Measurements from ENCODE around the gene SAP130.
"Not testable (repeated sequence)": the region's sequence is repeated elsewhere in the genome, so short reads cannot be mapped to it uniquely, and the experiment has no call there.

Gene SAP130

GRCh38 chr2:127927384-127927783 is 100.5 kb downstream of the SAP130 start:
- no peak overlapping the region for H3K9ac ChIP-seq (ENCODE audit: low read length in 2 of 2)
- peaks cover 0 to 2% of the 10 kb centered on the region in 2 donors for H3K27me3 ChIP-seq (ENCODE audit: control insufficient read depth in 1 of 2, insufficient read depth in 2 of 2, low read length in 2 of 2)
- H3K27ac ChIP-seq (ENCODE audit: low read length), result no peak overlapping the region
- no peaks in the 10 kb centered on the region for H3K36me3 ChIP-seq (ENCODE audit: control insufficient read depth in 2 of 2, insufficient read depth in 2 of 2, low read length in 2 of 2)
- H3K4me3 ChIP-seq (ENCODE audit: low read length in 2 of 2), result no peak overlapping the region
- no peaks in the 10 kb centered on the region for H3K4me1 ChIP-seq (ENCODE audit: control insufficient read depth, insufficient read depth, low read length)
- H3K9me3 ChIP-seq (ENCODE audit: control insufficient read depth in 2 of 2, low read length in 2 of 2), result no peaks in the 10 kb centered on the region

- no peak overlapping the region for H3K27ac ChIP-seq (ENCODE audit: low read length)
- no peaks in the 10 kb centered on the region for H3K4me1 ChIP-seq (ENCODE audit: control insufficient read depth, insufficient read depth, low read length)
- H3K36me3 ChIP-seq (ENCODE audit: control insufficient read depth in 2 of 2, insufficient read depth in 2 of 2, low read length in 2 of 2), result no peaks in the 10 kb centered on the region
- H3K27me3 ChIP-seq (ENCODE audit: control insufficient read depth in 1 of 2, insufficient read depth in 2 of 2, low read length in 2 of 2), result no peaks in the 10 kb centered on the region
- no peak overlapping the region for H3K9ac ChIP-seq (ENCODE audit: low read length in 2 of 2)
- H3K9me3 ChIP-seq (ENCODE audit: control insufficient read depth in 2 of 2, low read length in 2 of 2), result no peaks in the 10 kb centered on the region
- no peak overlapping the region for H3K4me3 ChIP-seq (ENCODE audit: low read length in 2 of 2)
Measured at GRCh38 chr2:127917916-127918315, 109.9 kb downstream of the SAP130 start.

GRCh38 chr2:127913808-127914457 is 113.9 kb downstream of the SAP130 start:
- Histone ChIP-seq H3K36me3 (ENCODE audit: control insufficient read depth in 2 of 2, insufficient read depth in 2 of 2, low read length in 2 of 2) (no peaks in the 10 kb centered on the region), H3K4me1 (ENCODE audit: control insufficient read depth, insufficient read depth, low read length) (no peaks in the 10 kb centered on the region), H3K4me3 (ENCODE audit: low read length in 2 of 2) (no peak overlapping the region), H3K9me3 (ENCODE audit: control insufficient read depth in 2 of 2, low read length in 2 of 2) (no peaks in the 10 kb centered on the region), H3K27me3 (ENCODE audit: control insufficient read depth in 1 of 2, insufficient read depth in 2 of 2, low read length in 2 of 2) (no peaks in the 10 kb centered on the region), H3K9ac (ENCODE audit: low read length in 2 of 2) (no peak overlapping the region), H3K27ac (ENCODE audit: low read length) (no peak overlapping the region)

- Histone ChIP-seq H3K9me3 (ENCODE audit: control insufficient read depth in 2 of 2, low read length in 2 of 2) (no peaks in the 10 kb centered on the region), H3K4me1 (ENCODE audit: control insufficient read depth, insufficient read depth, low read length) (no peaks in the 10 kb centered on the region), H3K4me3 (ENCODE audit: low read length in 2 of 2) (no peak overlapping the region), H3K36me3 (ENCODE audit: control insufficient read depth in 2 of 2, insufficient read depth in 2 of 2, low read length in 2 of 2) (no peaks in the 10 kb centered on the region), H3K27me3 (ENCODE audit: control insufficient read depth in 1 of 2, insufficient read depth in 2 of 2, low read length in 2 of 2) (no peaks in the 10 kb centered on the region), H3K9ac (ENCODE audit: low read length in 2 of 2) (no peak overlapping the region), H3K27ac (ENCODE audit: low read length) (no peak overlapping the region)
Measured at GRCh38 chr2:127911737-127912136, 116.1 kb downstream of the SAP130 start.

GRCh38 chr2:127910415-127910814 is 117.4 kb downstream of the SAP130 start:
- no peak overlapping the region for H3K9ac ChIP-seq (ENCODE audit: low read length in 2 of 2)
- H3K4me3 ChIP-seq (ENCODE audit: low read length in 2 of 2), result no peak overlapping the region
- no peaks in the 10 kb centered on the region for H3K27me3 ChIP-seq (ENCODE audit: control insufficient read depth in 1 of 2, insufficient read depth in 2 of 2, low read length in 2 of 2)
- H3K9me3 ChIP-seq (ENCODE audit: control insufficient read depth in 2 of 2, low read length in 2 of 2), result no peaks in the 10 kb centered on the region
- no peak overlapping the region for H3K27ac ChIP-seq (ENCODE audit: low read length)
- H3K36me3 ChIP-seq (ENCODE audit: control insufficient read depth in 2 of 2, insufficient read depth in 2 of 2, low read length in 2 of 2), result no peaks in the 10 kb centered on the region
- H3K4me1 ChIP-seq (ENCODE audit: control insufficient read depth, insufficient read depth, low read length), result no peaks in the 10 kb centered on the region

- H3K4me3 ChIP-seq (ENCODE audit: low read length in 2 of 2), result no peak overlapping the region
- no peak overlapping the region for H3K9ac ChIP-seq (ENCODE audit: low read length in 2 of 2)
- no peaks in the 10 kb centered on the region for H3K27me3 ChIP-seq (ENCODE audit: control insufficient read depth in 1 of 2, insufficient read depth in 2 of 2, low read length in 2 of 2)
- no peak overlapping the region for H3K27ac ChIP-seq (ENCODE audit: low read length)
- H3K36me3 ChIP-seq (ENCODE audit: control insufficient read depth in 2 of 2, insufficient read depth in 2 of 2, low read length in 2 of 2), result no peaks in the 10 kb centered on the region
- H3K9me3 ChIP-seq (ENCODE audit: control insufficient read depth in 2 of 2, low read length in 2 of 2), result no peaks in the 10 kb centered on the region
- H3K4me1 ChIP-seq (ENCODE audit: control insufficient read depth, insufficient read depth, low read length), result no peaks in the 10 kb centered on the region
Measured at GRCh38 chr2:127909019-127909418, 118.8 kb downstream of the SAP130 start.

- H3K36me3 ChIP-seq (ENCODE audit: control insufficient read depth in 2 of 2, insufficient read depth in 2 of 2, low read length in 2 of 2); H3K4me1 ChIP-seq (ENCODE audit: control insufficient read depth, insufficient read depth, low read length); H3K4me3 ChIP-seq (ENCODE audit: low read length in 2 of 2); H3K27ac ChIP-seq (ENCODE audit: low read length); H3K9ac ChIP-seq (ENCODE audit: low read length in 2 of 2); H3K27me3 ChIP-seq (ENCODE audit: control insufficient read depth in 1 of 2, insufficient read depth in 2 of 2, low read length in 2 of 2); H3K9me3 ChIP-seq (ENCODE audit: control insufficient read depth in 2 of 2, low read length in 2 of 2): not testable (repeated sequence)
Measured at GRCh38 chr2:127907733-127908400, 120.0 kb downstream of the SAP130 start.

GRCh38 chr2:127906206-127906926 is 121.5 kb downstream of the SAP130 start:
- Histone ChIP-seq H3K27ac (ENCODE audit: low read length) (no peak overlapping the region), H3K36me3 (ENCODE audit: control insufficient read depth in 2 of 2, insufficient read depth in 2 of 2, low read length in 2 of 2) (no peaks in the 10 kb centered on the region)

GRCh38 chr2:127901339-127902056 is 126.4 kb downstream of the SAP130 start:
- no peaks in the 10 kb centered on the region for H3K36me3 ChIP-seq (ENCODE audit: control insufficient read depth in 2 of 2, insufficient read depth in 2 of 2, low read length in 2 of 2)
- peaks cover 9% of the 10 kb centered on the region for H3K4me1 ChIP-seq (ENCODE audit: control insufficient read depth, insufficient read depth, low read length)
- peak overlapping the region; percentile 86 for H3K27ac ChIP-seq (ENCODE audit: low read length)
- no peaks in the 10 kb centered on the region for H3K27me3 ChIP-seq (ENCODE audit: control insufficient read depth in 1 of 2, insufficient read depth in 2 of 2, low read length in 2 of 2)
- peak overlapping the region; percentile 36 to 37 for H3K9ac ChIP-seq (ENCODE audit: low read length in 2 of 2)
- no peaks in the 10 kb centered on the region for H3K9me3 ChIP-seq (ENCODE audit: control insufficient read depth in 2 of 2, low read length in 2 of 2)
- H3K4me3 ChIP-seq (ENCODE audit: low read length in 2 of 2), result peak overlapping the region; percentile 36 to 63

More at GRCh38 chr2:127906206-127906926, 121.5 kb downstream of the SAP130 start:
- Histone ChIP-seq H3K9ac (ENCODE audit: low read length in 2 of 2) (no peak overlapping the region), H3K27me3 (ENCODE audit: control insufficient read depth in 1 of 2, insufficient read depth in 2 of 2, low read length in 2 of 2) (no peaks in the 10 kb centered on the region), H3K4me1 (ENCODE audit: control insufficient read depth, insufficient read depth, low read length) (peaks cover 5% of the 10 kb centered on the region), H3K9me3 (ENCODE audit: control insufficient read depth in 2 of 2, low read length in 2 of 2) (no peaks in the 10 kb centered on the region), H3K4me3 (ENCODE audit: low read length in 2 of 2) (no peak overlapping the region)

- Histone ChIP-seq H3K9ac (ENCODE audit: low read length in 2 of 2) (no peak overlapping the region), H3K27ac (ENCODE audit: low read length) (no peak overlapping the region), H3K4me1 (ENCODE audit: control insufficient read depth, insufficient read depth, low read length) (peaks cover 9% of the 10 kb centered on the region), H3K27me3 (ENCODE audit: control insufficient read depth in 1 of 2, insufficient read depth in 2 of 2, low read length in 2 of 2) (no peaks in the 10 kb centered on the region), H3K36me3 (ENCODE audit: control insufficient read depth in 2 of 2, insufficient read depth in 2 of 2, low read length in 2 of 2) (no peaks in the 10 kb centered on the region), H3K9me3 (ENCODE audit: control insufficient read depth in 2 of 2, low read length in 2 of 2) (no peaks in the 10 kb centered on the region), H3K4me3 (ENCODE audit: low read length in 2 of 2) (no peak overlapping the region)
Measured at GRCh38 chr2:127897531-127898211, 130.2 kb downstream of the SAP130 start.
